LNCaP clone FGC (cell line): ENCODE data around the gene DDX1.

Experiments used
- DNase-seq: peaks from one replicate; pipeline ENCODE4 v3.0.0-alpha.2; 2011; ENCODE audit warnings: low read depth
- H3K4me3 ChIP-seq: 2 replicates; pipeline ENCODE4 v1.5.1; 2011; ENCODE audit warnings: mild to moderate bottlenecking, low read depth, low read length, control low read depth
- CTCF ChIP-seq: IDR thresholded peaks from 2 replicates; pipeline ENCODE4 v1.5.1; 2012; ENCODE audit warnings: mild to moderate bottlenecking; ENCODE audit not compliant: control insufficient read depth, insufficient read depth; ENCODE audit errors: extremely low read depth

Gene DDX1

GRCh38 chr2:15625344-15626036 lies 33.8 kb downstream of the DDX1 start:
- DNase-seq: no peak
- no peak for TF ChIP-seq CTCF
- H3K4me3 ChIP-seq: no peak overlapping the region

- no peak overlapping the region for H3K4me3 ChIP-seq
- TF ChIP-seq CTCF: no peak
- DNase-seq: no peak
Measured at GRCh38 chr2:15626126-15626525, 34.5 kb downstream of the DDX1 start.

DNA sequence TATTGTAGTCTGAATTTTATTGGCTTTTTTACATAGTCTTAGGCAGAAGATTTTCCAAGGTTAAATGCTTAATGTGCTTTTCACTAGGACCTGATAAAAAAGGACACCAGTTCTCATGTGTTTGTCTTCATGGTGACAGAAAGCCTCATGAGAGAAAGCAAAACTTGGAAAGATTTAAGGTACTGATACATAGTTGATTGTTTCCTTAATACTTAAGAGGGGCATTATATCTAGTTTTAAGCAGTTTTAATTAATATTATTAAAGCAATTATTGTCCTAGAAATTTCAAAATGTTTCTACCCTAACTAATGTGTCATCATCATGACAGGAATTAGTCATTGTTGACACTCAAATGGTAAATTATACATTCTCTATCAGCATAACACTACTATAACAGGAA lies 35.3 kb downstream of the DDX1 start:
- DNase-seq: no peak
- no peak overlapping the region for H3K4me3 ChIP-seq
- TF ChIP-seq CTCF: no peak

DNA sequence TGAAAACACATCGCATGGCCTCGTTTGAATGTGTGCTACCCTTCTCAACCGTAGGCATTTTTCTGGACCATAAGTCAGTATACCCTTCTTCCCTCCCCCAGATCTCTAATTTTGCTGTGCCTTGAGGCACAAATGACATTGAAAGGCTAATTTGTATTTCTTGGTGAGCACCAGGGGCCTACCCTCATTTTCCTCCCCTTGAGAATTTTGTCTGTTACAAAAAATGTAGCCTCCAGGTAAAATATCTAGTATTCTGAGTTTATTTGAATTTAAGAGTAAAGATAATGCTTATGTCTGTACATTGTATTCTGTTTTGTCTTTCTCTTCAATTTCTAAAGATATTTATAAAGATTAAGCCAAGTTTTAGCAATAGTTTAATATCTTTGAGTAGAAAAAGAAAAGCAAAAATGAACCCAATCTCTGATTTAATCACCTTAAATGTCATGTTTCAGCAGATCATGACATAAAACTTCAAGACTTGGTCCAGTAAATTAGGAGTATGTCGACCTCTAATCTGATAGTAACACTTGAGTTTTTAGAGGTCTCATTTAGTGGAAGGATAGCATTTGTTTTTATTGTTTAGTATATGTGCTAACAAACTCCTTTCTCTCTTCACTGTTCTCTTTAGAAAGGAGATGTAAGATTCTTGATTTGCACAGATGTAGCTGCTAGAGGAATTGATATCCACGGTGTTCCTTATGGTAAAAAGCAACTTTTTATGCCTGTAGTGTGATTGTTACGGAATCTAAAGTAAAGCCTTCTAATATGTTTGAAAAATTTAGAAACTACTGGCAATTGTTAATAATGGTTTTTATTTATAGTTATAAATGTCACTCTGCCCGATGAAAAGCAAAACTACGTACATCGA lies 36.4 kb downstream of the DDX1 start:
- H3K4me3 ChIP-seq: no peak overlapping the region
- no peak for TF ChIP-seq CTCF
- no peak for DNase-seq

DNA sequence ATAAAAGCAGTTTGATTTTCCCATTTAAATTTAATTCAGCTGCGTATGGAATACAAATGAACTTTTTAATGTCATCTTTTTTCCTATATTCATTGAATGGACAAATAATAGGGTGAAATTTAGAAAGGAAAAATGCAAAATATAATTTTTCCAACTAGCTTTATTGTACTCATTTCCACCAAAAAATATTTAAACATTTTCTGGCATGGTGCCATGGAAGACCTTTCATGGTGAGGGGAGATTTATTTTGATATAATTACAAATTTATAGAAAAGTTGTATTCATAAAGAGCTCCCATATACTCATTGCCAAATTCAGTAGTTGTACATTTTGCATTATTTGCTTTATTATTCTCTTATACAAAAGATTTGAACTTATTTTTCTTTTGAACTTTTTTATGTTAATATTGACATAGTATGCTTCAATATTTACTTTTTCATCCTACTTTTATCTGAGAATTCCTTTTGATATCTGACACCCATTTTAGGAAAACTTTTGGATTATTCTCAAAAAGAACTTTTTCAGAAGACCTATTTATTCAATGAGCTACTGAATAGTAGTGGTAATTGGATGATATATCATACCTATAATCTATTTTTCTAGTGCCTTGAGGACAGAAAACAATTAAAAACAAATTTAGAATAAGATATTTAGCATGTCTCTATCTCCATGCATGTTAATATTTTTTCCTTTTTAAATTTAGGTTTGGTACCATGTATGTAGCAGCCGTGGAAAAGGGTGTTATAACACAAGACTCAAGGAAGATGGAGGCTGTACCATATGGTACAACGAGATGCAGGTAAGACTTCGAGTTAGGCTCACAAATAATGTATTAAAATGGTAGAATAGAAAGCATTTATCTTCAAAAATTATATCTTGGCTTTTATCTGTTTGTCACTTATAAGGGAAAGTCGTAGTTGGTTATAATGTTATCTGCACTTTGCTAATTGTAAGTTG lies 37.5 kb downstream of the DDX1 start:
- DNase-seq: no peak
- no peak overlapping the region for H3K4me3 ChIP-seq
- TF ChIP-seq CTCF: no peak

DNA sequence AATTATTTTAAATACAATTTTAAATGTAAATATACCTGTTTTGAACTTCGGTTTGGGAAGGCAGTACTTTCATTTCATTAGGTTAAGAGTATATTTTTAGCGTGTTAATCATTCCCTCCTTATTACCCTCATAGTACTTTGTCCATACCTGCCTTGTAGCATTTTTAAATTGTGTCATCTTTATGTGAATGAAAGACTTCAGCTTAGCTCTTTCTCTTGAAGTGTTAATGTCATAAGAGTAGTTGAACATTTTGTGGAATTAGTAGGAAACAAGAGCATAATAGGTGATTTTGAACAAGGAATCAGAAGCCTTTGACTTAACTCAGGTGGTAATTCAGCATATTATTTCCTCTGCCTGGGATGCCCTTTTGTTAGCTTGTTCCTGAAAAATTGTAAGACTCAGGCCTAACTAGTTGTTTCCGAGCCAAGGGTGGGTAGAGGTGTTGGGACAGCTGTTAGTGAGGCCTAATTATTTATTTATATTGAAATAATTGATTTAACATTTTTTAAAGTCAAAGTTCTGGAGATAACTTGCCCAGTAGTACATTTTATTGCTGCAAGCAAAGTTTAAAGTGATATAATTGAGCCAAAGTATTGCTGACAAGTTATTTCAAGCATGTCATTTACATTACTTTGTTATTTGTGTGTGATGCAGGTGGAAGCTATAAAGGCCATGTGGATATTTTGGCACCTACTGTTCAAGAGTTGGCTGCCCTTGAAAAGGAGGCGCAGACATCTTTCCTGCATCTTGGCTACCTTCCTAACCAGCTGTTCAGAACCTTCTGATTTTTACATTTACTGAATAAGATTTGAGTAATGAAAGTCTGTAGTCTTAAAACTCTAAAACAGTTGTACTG lies 38.7 kb downstream of the DDX1 start:
- DNase-seq: no peak
- H3K4me3 ChIP-seq: no peak overlapping the region
- no peak for TF ChIP-seq CTCF
